SH-SY5Y (cell line): ENCODE measurements around the gene CABLES1.

Source experiments
- GATA2 ChIP-seq: IDR thresholded peaks from 2 replicates; pipeline ENCODE4 v1.6.1; 2011; ENCODE audit warnings: mild to moderate bottlenecking, low read depth, low read length
- GATA3 ChIP-seq: IDR thresholded peaks from 2 replicates; pipeline ENCODE4 v1.6.1; 2011; ENCODE audit warnings: low read depth, mild to moderate bottlenecking, low read length, moderate library complexity

- TF ChIP-seq GATA2 (no peak), GATA3 (no peak)
Observed at GRCh38 chr18:23244401-23244800, 109.1 kb downstream of the CABLES1 start.
